CD4-positive, alpha-beta memory T cell (primary cell): ENCODE data around the gene OR10AG1. TPM values are rescaled to one million over a fixed set of nuclear protein-coding genes. Genes with fewer than 3 reads are reported as not detected.

Experiments
- CTCF ChIA-PET: fragments of 350-600 bp; sonication (Branson Sonifier 250); formaldehyde crosslinking; loops from one replicate; lab custom pipeline; 2021; ENCODE audit warnings: inconsistent platforms; ENCODE audit not compliant: partially characterized antibody; lab: Charles Lee
- POLR2A ChIA-PET: fragments of 350-600 bp; sonication (Branson Sonifier 250); formaldehyde crosslinking; loops from one replicate; lab custom pipeline; 2021; ENCODE audit not compliant: partially characterized antibody; lab: Charles Lee
- DNase-seq, 5 donors: peaks; one replicate each; pipeline versions ENCODE4 v3.0.0 to v3.0.0-alpha.2; 2020 to 2022; ENCODE audit warnings: mixed read lengths in 1 of 5
- H3K27ac ChIP-seq: one replicate; pipeline ENCODE4 v1.7.0; 2013; ENCODE audit warnings: low read depth, low read length
- H3K27me3 ChIP-seq: 2 replicates; pipeline ENCODE4 v1.7.0; 2013; ENCODE audit warnings: mild to moderate bottlenecking, low read length, moderate library complexity; ENCODE audit not compliant: insufficient read depth
- H3K36me3 ChIP-seq: 2 replicates; pipeline ENCODE4 v1.7.0; 2013; ENCODE audit warnings: mild to moderate bottlenecking, low read length, moderate library complexity; ENCODE audit not compliant: insufficient read depth
- H3K4me1 ChIP-seq: 2 replicates; pipeline ENCODE4 v1.7.0; 2013; ENCODE audit warnings: mild to moderate bottlenecking, low read length, moderate library complexity; ENCODE audit not compliant: insufficient read depth
- H3K4me3 ChIP-seq, 2 donors: one replicate each; pipeline ENCODE4 v1.7.0; 2013; ENCODE audit warnings: low read length in 2 of 2, mild to moderate bottlenecking in 1 of 2
- H3K9me3 ChIP-seq, 2 donors: one replicate each; pipeline ENCODE4 v1.7.0; 2013; ENCODE audit warnings: low read length in 2 of 2, control low read depth in 1 of 2; ENCODE audit not compliant: control insufficient read depth in 1 of 2
- H3K27ac Mint-ChIP-seq, 7 donors: one replicate each; pipeline ENCODE4 v1.8.0; 2020 to 2021; ENCODE audit warnings: mixed read lengths in 7 of 7, mild to moderate bottlenecking in 6 of 7, inconsistent platforms in 3 of 7, moderate library complexity in 3 of 7
- H3K27me3 Mint-ChIP-seq, 2 donors: one replicate each; pipeline ENCODE4 v1.8.0; 2020 to 2021; ENCODE audit warnings: mixed read lengths in 2 of 2
- H3K36me3 Mint-ChIP-seq, 2 donors: one replicate each; pipeline ENCODE4 v1.8.0; 2020 to 2021; ENCODE audit warnings: mixed read lengths in 2 of 2, inconsistent platforms in 1 of 2, mild to moderate bottlenecking in 1 of 2
- H3K4me1 Mint-ChIP-seq, 4 donors: one replicate each; pipeline ENCODE4 v1.8.0; 2020 to 2021; ENCODE audit warnings: mixed read lengths in 4 of 4, mild to moderate bottlenecking in 1 of 4
- H3K4me3 Mint-ChIP-seq, 8 donors: one replicate each; pipeline ENCODE4 v1.8.0; 2020 to 2021; ENCODE audit warnings: mixed read lengths in 8 of 8, mild to moderate bottlenecking in 7 of 8, moderate library complexity in 6 of 8, inconsistent platforms in 3 of 8
- H3K9me3 Mint-ChIP-seq, 8 donors: one replicate each; pipeline ENCODE4 v1.8.0; 2020 to 2021; ENCODE audit warnings: mixed read lengths in 8 of 8, mild to moderate bottlenecking in 5 of 8, inconsistent platforms in 3 of 8, moderate library complexity in 1 of 8
- intact Hi-C: fragments of 100-400 bp; cut with micrococcal nuclease; formaldehyde crosslinking; loops from one replicate; pipeline ENCODE4 v1.15.1; 2023
- polyA plus RNA-seq, 2 donors: library from polyadenylated mRNA; unstranded; fragments of 300-500 nt; fragmentation: Illumina TruSeq; gene quantifications; one replicate each; pipeline ENCODE4 v1.2.3, GENCODE V29; 2021
- total RNA-seq, 2 experiments: library from RNA; stranded (reverse); gene quantifications; one replicate each; pipeline ENCODE4 v1.2.3, GENCODE V29; 2021

The OR10AG1 gene
- total and polyA plus RNA-seq, 4 experiments from 2014 or later, result not detected

DNA sequence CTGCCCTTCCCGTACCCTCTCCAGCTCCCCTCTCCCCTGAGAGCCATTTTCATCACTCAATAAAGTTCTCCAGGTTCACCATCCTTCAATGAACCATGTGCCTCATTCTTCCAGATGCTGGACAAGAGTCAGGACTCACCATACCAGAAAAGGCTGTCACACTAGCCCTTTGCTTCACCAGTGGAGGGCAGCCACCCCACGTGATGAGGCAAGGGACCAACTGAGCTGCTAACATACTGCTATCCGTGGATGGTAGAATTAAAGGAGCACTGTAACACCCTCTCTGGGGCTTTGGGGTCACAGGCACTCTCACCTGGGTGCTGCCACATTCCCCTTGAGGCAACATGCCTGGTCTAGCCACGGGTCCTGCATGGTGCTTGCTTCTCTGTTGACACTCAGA lies 20.4 kb downstream of the OR10AG1 start:
- Mint-ChIP-seq H3K4me1 (no peaks in the 10 kb centered on the region), H3K4me3 (no peak overlapping the region), H3K36me3 (no peaks in the 10 kb centered on the region), H3K27ac (no peak overlapping the region), H3K27me3 (no peaks in the 10 kb centered on the region), H3K9me3 (peaks cover 2 to 22% (median 12%) of the 10 kb centered on the region in 8 donors)
- no peaks in the 10 kb centered on the region for H3K4me1 ChIP-seq
- H3K36me3 ChIP-seq, result no peaks in the 10 kb centered on the region
- ChIA-PET POLR2A (no interaction called here), CTCF (no interaction called here)
- no peaks in the 10 kb centered on the region for H3K27me3 ChIP-seq
- intact Hi-C loops, result no loop called here
- no peaks in the 10 kb centered on the region for H3K9me3 ChIP-seq
- no peak for DNase-seq
- H3K27ac ChIP-seq, result no peak overlapping the region
- no peak overlapping the region for H3K4me3 ChIP-seq

GRCh38 chr11:55942785-55943392 lies 26.9 kb downstream of the OR10AG1 start:
- no peaks in the 10 kb centered on the region for H3K4me1 ChIP-seq
- ChIA-PET POLR2A (no interaction called here), CTCF (interaction anchor here (0.7 kb wide), 1 partner anchor 843 kb away, joined by 3 read pairs; no protein-coding TSS in a partner anchor)
- Mint-ChIP-seq H3K9me3 (peaks cover 0 to 6% (median 2%) of the 10 kb centered on the region in 8 donors), H3K4me3 (no peak overlapping the region), H3K4me1 (no peaks in the 10 kb centered on the region), H3K27ac (no peak overlapping the region), H3K27me3 (no peaks in the 10 kb centered on the region), H3K36me3 (no peaks in the 10 kb centered on the region)
- H3K4me3 ChIP-seq, result no peak overlapping the region
- no peak overlapping the region for H3K27ac ChIP-seq
- H3K9me3 ChIP-seq, result no peaks in the 10 kb centered on the region
- no peaks in the 10 kb centered on the region for H3K27me3 ChIP-seq
- no peak for DNase-seq
- H3K36me3 ChIP-seq, result no peaks in the 10 kb centered on the region
- intact Hi-C loops, result no loop called here

- POLR2A ChIA-PET, result no interaction called here
- CTCF ChIA-PET, result no interaction called here
- no peaks in the 10 kb centered on the region for H3K4me1 Mint-ChIP-seq
These were observed 33.4 kb downstream of the OR10AG1 start, which contains the start of gene OR5I1 for GRCh38 chr11:55936300-55936699. TSS of gene OR5I1 (minus strand) at chr11:55936400. CDS start at chr11:55936400, 0 bp downstream.

GRCh38 chr11:55920537-55920936 lies 49.2 kb downstream of the OR10AG1 start:
- Mint-ChIP-seq H3K4me3 (no peak overlapping the region), H3K27me3 (no peaks in the 10 kb centered on the region), H3K36me3 (no peaks in the 10 kb centered on the region), H3K4me1 (no peaks in the 10 kb centered on the region), H3K27ac (no peak overlapping the region), H3K9me3 (peaks cover 0 to 24% (median 8%) of the 10 kb centered on the region in 8 donors)
- H3K27me3 ChIP-seq, result no peaks in the 10 kb centered on the region
- H3K4me1 ChIP-seq, result no peaks in the 10 kb centered on the region
- no peaks in the 10 kb centered on the region for H3K9me3 ChIP-seq
- H3K36me3 ChIP-seq, result no peaks in the 10 kb centered on the region
- intact Hi-C loops, result no loop called here
- DNase-seq, result no peak
- POLR2A ChIA-PET, result no interaction called here
- H3K27ac ChIP-seq, result no peak overlapping the region
- H3K4me3 ChIP-seq, result no peak overlapping the region
- CTCF ChIA-PET, result no interaction called here

More at GRCh38 chr11:55936300-55936699, 33.4 kb downstream of the OR10AG1 start, which contains the start of gene OR5I1:
- Histone ChIP-seq H3K27ac (no peak within 1 kb of the TSS), H3K27me3 (no peaks in the 10 kb centered on the region), H3K4me1 (no peaks in the 10 kb centered on the region), H3K36me3 (no peaks in the 10 kb centered on the region), H3K4me3 (no peak within 1 kb of the TSS), H3K9me3 (no peaks in the 10 kb centered on the region)
- Mint-ChIP-seq H3K27me3 (no peaks in the 10 kb centered on the region), H3K9me3 (peaks cover 3 to 12% (median 5%) of the 10 kb centered on the region in 8 donors), H3K4me3 (no peak within 1 kb of the TSS), H3K27ac (no peak within 1 kb of the TSS), H3K36me3 (no peaks in the 10 kb centered on the region)
- DNase-seq, result no peak
- intact Hi-C loops, result no loop called here

Other genes starting within 250 kb of the OR10AG1 start
- gene OR5D13, start 196.5 kb downstream of the OR10AG1 start, total RNA-seq, result not detected
- not detected for gene OR5D13, start 196.5 kb downstream of the OR10AG1 start, polyA plus RNA-seq
- gene OR5D14, start 174.4 kb downstream of the OR10AG1 start, total RNA-seq, result not detected
- gene OR5D14, start 174.4 kb downstream of the OR10AG1 start, polyA plus RNA-seq, result not detected
- gene OR5L1, start 158.6 kb downstream of the OR10AG1 start, total RNA-seq, result not detected
- gene OR5L1, start 158.6 kb downstream of the OR10AG1 start, polyA plus RNA-seq, result not detected
- gene OR5D18, start 150.3 kb downstream of the OR10AG1 start, total RNA-seq, result not detected
- gene OR5D18, start 150.3 kb downstream of the OR10AG1 start, polyA plus RNA-seq, result not detected
- not detected for gene OR5L2, start 142.7 kb downstream of the OR10AG1 start, total RNA-seq
- not detected for gene OR5L2, start 142.7 kb downstream of the OR10AG1 start, polyA plus RNA-seq
- gene OR5D16, start 131.2 kb downstream of the OR10AG1 start, total RNA-seq, result not detected
- not detected for gene OR5D16, start 131.2 kb downstream of the OR10AG1 start, polyA plus RNA-seq
- gene TRIM51, start 86.6 kb downstream of the OR10AG1 start, total RNA-seq, result not detected
- not detected for gene TRIM51, start 86.6 kb downstream of the OR10AG1 start, polyA plus RNA-seq
- not detected for gene OR5W2, start 55.4 kb downstream of the OR10AG1 start, total RNA-seq
- gene OR5W2, start 55.4 kb downstream of the OR10AG1 start, polyA plus RNA-seq, result not detected
- gene OR5I1, start 33.5 kb downstream of the OR10AG1 start, total RNA-seq, result not detected
- not detected for gene OR5I1, start 33.5 kb downstream of the OR10AG1 start, polyA plus RNA-seq
- not detected for gene OR5F1, start 24.7 kb upstream of the OR10AG1 start, total RNA-seq
- not detected for gene OR5F1, start 24.7 kb upstream of the OR10AG1 start, polyA plus RNA-seq
- gene OR5AS1, start 57.7 kb upstream of the OR10AG1 start, total RNA-seq, result not detected
- not detected for gene OR5AS1, start 57.7 kb upstream of the OR10AG1 start, polyA plus RNA-seq
- not detected for gene OR8I2, start 123.4 kb upstream of the OR10AG1 start, total RNA-seq
- not detected for gene OR8I2, start 123.4 kb upstream of the OR10AG1 start, polyA plus RNA-seq
- gene OR8H2, start 133.7 kb upstream of the OR10AG1 start, total RNA-seq, result not detected
- not detected for gene OR8H2, start 133.7 kb upstream of the OR10AG1 start, polyA plus RNA-seq
- gene OR8H3, start 152.4 kb upstream of the OR10AG1 start, total RNA-seq, result not detected
- not detected for gene OR8H3, start 152.4 kb upstream of the OR10AG1 start, polyA plus RNA-seq
- not detected for gene OR8J3, start 170.3 kb upstream of the OR10AG1 start, total RNA-seq
- not detected for gene OR8J3, start 170.3 kb upstream of the OR10AG1 start, polyA plus RNA-seq
- gene OR8K5, start 190.4 kb upstream of the OR10AG1 start, total RNA-seq, result not detected
- not detected for gene OR8K5, start 190.4 kb upstream of the OR10AG1 start, polyA plus RNA-seq
- gene OR5J2, start 206.7 kb upstream of the OR10AG1 start, total RNA-seq, result not detected
- gene OR5J2, start 206.7 kb upstream of the OR10AG1 start, polyA plus RNA-seq, result not detected